WI38 (cell line): ENCODE results near the gene CCNH.

ENCODE experiments used
- H3K4me3 ChIP-seq: 2 replicates; pipeline ENCODE4 v1.5.1; 2011; ENCODE audit warnings: low read depth, mild to moderate bottlenecking, control low read depth, low read length
- TF ChIP-seq, protein P1 (sequence below): IDR thresholded peaks from 2 replicates; pipeline ENCODE4 v1.5.1; 2012; ENCODE audit warnings: low read depth, mild to moderate bottlenecking, control low read depth, low read length

CCNH gene

DNA sequence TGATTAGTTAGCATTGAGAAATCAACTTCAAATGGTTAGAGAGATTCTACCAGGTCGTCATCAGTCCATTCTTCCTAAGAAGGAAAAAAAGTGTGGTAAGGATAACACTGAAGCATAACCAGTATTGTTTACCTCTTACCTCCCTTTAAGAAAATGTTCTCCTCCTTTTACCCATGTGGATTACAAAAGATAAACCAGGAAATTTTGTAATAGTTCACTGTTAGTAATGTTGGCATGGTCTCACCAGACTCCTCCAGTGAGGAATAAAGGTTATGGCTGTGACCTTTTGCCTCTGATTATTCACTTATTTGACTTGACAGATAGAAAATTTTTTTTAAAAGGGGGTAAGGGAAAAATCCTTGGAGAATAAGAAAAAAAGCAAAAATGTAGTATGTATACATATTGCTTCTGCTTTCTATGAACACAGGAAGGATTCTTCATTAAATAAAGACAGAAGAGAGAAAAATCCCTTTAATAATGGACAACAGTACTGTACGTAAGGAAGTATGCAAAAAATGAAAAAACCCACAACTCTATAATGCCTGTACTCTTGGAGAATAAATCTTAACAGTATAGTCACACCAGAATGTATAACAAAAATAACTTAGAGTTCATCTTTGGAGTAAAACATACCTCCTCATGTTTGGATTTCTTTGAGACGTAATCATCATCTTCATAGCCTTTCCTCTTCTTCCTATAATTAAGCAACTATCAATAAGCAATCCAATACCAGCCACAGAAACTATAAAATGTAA lies 18.1 kb downstream of the CCNH start:
- no peak overlapping the region for H3K4me3 ChIP-seq

DNA sequence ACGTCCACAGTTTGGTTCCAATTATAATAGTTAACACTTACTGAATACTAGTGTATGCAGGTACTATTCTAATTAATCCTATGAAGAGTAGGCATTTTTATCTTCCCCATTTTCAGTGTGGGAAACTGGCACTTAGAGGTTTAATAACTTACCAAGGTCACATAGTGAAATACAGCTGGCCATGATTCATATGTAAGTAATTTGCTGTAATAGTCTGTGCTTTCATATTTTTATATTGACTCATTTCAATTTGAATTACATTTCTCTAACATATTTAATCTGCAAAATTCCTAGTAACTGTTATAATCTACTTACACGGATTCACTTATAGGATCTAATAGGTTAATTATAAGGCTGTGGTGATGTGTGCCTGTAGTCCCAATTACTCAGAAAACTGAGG lies 19.4 kb downstream of the CCNH start:
- TF ChIP-seq, protein P1, sequence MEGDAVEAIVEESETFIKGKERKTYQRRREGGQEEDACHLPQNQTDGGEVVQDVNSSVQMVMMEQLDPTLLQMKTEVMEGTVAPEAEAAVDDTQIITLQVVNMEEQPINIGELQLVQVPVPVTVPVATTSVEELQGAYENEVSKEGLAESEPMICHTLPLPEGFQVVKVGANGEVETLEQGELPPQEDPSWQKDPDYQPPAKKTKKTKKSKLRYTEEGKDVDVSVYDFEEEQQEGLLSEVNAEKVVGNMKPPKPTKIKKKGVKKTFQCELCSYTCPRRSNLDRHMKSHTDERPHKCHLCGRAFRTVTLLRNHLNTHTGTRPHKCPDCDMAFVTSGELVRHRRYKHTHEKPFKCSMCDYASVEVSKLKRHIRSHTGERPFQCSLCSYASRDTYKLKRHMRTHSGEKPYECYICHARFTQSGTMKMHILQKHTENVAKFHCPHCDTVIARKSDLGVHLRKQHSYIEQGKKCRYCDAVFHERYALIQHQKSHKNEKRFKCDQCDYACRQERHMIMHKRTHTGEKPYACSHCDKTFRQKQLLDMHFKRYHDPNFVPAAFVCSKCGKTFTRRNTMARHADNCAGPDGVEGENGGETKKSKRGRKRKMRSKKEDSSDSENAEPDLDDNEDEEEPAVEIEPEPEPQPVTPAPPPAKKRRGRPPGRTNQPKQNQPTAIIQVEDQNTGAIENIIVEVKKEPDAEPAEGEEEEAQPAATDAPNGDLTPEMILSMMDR: no peak
- H3K4me3 ChIP-seq: no peak overlapping the region

More for the DNA sequence above, 18.1 kb downstream of the CCNH start:
- TF ChIP-seq, protein P1: no peak

DNA sequence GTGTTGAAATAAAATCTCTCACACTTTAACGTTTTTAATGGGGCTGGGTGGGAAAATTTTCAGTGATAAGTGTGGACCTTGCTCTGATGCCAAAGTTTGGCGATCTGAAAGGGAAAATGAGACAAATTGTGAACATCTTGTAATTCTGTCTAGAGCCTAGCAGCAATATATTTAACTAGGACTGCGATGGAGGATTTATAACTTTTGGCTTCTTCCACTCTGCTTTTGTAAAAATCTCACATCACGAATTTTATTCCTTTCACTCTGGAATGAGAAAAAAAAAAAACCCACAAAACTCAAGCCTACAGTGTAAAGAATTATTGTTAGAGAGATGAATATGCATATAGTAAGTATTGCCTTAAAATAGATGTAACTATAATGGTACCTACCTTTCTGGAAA lies 19.9 kb downstream of the CCNH start:
- H3K4me3 ChIP-seq: no peak overlapping the region
- TF ChIP-seq, protein P1: no peak

DNA sequence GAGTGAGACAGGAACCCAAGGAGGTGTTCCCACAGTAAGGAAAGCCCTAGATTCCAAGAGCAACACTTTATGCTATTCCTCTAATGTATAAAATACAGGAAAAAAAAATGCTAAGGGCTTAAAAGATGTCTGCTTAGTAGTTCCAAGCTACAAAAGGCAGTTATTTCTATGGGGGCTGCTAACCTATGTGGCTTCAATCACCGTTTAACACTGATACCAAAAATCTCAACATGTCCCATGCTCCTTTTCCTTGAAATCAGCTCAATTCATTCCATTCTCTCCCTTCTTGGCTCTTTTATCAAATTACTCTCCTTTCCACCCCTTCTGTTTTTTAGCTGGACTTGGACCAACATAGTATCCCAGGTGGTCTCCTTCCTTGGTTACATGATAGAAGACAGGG lies 20.6 kb downstream of the CCNH start:
- H3K4me3 ChIP-seq: no peak overlapping the region
- TF ChIP-seq, protein P1: no peak

DNA sequence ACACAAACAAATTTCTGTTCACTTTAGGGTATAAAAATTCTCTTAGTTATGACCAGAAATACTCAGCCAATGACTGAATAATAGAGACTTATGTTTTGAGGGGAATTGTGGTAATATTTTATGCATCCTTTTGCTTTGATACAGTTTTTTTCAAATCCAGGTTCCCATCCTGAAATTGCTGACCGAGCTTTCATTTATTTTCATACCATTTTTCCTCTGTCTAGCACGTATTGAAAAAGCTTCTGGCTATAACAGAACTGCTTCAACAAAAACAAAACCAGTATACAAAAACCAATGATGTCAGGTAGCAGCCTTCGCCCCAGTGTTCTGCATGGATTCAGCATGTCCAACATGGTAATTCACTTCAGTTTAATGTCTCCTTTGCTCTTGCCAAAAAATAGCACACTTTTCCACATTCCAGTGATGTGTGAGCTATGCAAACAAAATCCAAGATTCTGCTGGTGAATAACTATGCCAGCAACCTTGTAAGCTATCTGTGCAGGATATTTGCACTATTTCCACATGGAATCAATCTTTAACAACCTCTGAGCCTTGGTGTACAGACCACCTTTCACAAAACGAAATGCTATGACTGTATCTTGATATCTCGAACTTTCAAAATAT lies 22.0 kb downstream of the CCNH start:
- TF ChIP-seq, protein P1: no peak
- no peak overlapping the region for H3K4me3 ChIP-seq

DNA sequence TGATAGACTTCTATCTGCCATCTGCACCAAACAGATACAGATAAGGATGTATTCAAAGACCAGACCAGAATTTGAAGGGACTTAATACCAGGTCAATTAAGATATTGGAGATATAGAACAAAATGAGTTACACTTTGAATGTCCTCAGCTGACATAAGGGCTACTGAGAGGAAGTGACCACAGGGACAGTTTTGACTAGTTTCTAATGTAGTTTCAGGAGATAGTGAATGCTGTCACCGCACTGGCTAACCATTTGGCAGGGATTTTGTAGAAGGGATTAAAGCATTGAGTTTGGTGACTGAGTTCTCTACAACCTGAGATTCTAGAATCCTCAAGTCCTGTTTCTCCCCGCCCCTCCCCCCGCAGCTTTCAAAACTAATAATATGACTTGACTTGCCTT lies 22.7 kb downstream of the CCNH start:
- TF ChIP-seq, protein P1: no peak
- H3K4me3 ChIP-seq: no peak overlapping the region

DNA sequence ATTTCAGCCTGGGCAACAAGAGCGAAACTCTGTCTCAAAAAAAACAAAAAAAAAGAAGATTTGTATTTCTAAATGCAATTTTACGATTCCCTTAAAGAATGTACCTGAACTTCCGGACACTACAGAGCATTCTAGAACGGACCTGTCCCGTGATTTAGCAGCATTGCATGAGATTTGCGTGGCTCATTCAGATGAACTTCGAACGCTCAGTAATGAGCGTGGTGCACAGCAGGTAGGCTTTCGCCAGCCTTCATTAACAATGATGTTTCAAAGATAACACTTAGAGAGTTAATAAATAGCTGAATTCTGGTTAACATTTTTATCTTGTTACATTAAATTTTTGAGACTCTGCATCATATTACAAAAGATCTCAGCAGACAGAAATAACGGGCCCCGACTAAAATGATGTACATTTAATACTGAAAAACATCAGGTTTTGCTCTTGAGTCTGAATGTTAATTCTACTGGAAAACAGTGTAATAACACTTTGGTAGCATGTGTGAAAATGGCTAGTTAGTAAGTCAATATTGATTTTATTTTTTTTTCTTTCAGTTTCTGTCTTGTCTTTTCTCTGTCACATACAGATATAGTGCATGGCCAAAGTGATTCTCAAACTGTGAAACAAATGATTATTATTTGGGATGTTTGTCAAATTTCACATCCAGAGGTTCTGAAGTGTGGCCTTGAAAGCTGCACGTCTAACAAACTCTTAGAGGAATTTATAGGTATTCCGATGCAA lies 23.3 kb downstream of the CCNH start:
- no peak overlapping the region for H3K4me3 ChIP-seq
- TF ChIP-seq, protein P1: no peak
